ENCODE data around the gene DGLUCY. TPM values are rescaled to one million over a fixed set of nuclear protein-coding genes. Genes with fewer than 3 reads are reported as not detected.

The DGLUCY gene
- total and polyA plus RNA-seq, 2 of the 13 experiments (the other 11 are each of a cell fraction or from before 2014, with no cell fraction given) = 14.8 to 36.3 TPM

GRCh38 chr14:91149462-91149861 is 35.6 kb downstream of the DGLUCY start (continued):
- peak; percentile 86 for TF ChIP-seq BCL6 (CRISPR knock-in tag; IDR thresholded peaks at IDR 0.05)
- 0 out of 2 replicates have a peak, but pooled peaks have one; percentile 56 for TF ChIP-seq ZNF609 (CRISPR knock-in tag; IDR thresholded peaks at IDR 0.05; ENCODE audit: borderline replicate concordance)
- TF ChIP-seq KDM5A (IDR thresholded peaks at IDR 0.05; ENCODE audit: borderline replicate concordance, low read length) = no peak
- peak; percentile 32; the same call in 1 of the 2 replicates for TF ChIP-seq SOX5 (CRISPR knock-in tag; IDR thresholded peaks at IDR 0.05; ENCODE audit: borderline replicate concordance)
- TF ChIP-seq MAX (IDR thresholded peaks at IDR 0.05) = peak; percentile 63
- TF ChIP-seq THRA (CRISPR knock-in tag; IDR thresholded peaks at IDR 0.05; ENCODE audit: borderline replicate concordance) = peak; percentile 16; the same call in 1 of the 2 replicates
- TF ChIP-seq KDM1A (CRISPR knock-in tag; IDR thresholded peaks at IDR 0.05) = 0 out of 2 replicates have a peak, but pooled peaks have one; percentile 20
- peak; percentile 40; the same call in 1 of the 2 replicates for TF ChIP-seq AHDC1 (CRISPR knock-in tag; IDR thresholded peaks at IDR 0.05; ENCODE audit: borderline replicate concordance)
- TF ChIP-seq MAF1 (CRISPR knock-in tag; IDR thresholded peaks at IDR 0.05; ENCODE audit: borderline replicate concordance) = no peak
- no peak for TF ChIP-seq RNF219 (CRISPR knock-in tag; IDR thresholded peaks at IDR 0.05)
- TF ChIP-seq MAFF (IDR thresholded peaks at IDR 0.05; ENCODE audit: low read depth, low read length) = peak; percentile 100
- peak; percentile 84; the same call in 1 of the 2 replicates for TF ChIP-seq NFE2 (CRISPR knock-in tag; IDR thresholded peaks at IDR 0.05)
- no peak for TF ChIP-seq MYNN (CRISPR knock-in tag; IDR thresholded peaks at IDR 0.05; ENCODE audit: low read depth)

All from HepG2 (cell line).